HG03108 (cell line): ENCODE measurements around the gene INPP5K.
"Not testable (repeated sequence)": the region's sequence is repeated elsewhere in the genome, so short reads cannot be mapped to it uniquely, and the experiment has no call there.

Experiments used
- ATAC-seq: cut with Tn5 transposase; IDR thresholded peaks from one replicate; pipeline ENCODE4 v1.9.1; 2021; ENCODE audit warnings: moderate library complexity; ENCODE audit not compliant: unreplicated experiment

INPP5K gene

DNA sequence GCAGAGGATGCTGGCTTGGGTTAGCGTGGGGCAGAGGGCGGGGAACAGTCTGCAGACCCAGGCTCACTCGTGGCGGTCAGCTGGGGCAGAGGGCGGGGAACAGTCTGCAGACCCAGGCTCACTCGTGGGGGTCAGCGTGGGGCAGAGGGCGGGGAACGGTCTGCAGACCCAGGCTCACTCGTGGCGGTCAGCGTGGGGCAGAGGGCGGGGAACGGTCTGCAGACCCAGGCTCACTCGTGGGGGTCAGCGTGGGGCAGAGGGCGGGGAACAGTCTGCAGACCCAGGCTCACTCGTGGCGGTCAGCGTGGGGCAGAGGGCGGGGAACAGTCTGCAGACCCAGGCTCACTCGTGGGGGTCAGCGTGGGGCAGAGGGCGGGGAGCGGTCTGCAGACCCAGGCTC lies 7.7 kb downstream of the INPP5K start:
- ATAC-seq, result not testable (repeated sequence)

DNA sequence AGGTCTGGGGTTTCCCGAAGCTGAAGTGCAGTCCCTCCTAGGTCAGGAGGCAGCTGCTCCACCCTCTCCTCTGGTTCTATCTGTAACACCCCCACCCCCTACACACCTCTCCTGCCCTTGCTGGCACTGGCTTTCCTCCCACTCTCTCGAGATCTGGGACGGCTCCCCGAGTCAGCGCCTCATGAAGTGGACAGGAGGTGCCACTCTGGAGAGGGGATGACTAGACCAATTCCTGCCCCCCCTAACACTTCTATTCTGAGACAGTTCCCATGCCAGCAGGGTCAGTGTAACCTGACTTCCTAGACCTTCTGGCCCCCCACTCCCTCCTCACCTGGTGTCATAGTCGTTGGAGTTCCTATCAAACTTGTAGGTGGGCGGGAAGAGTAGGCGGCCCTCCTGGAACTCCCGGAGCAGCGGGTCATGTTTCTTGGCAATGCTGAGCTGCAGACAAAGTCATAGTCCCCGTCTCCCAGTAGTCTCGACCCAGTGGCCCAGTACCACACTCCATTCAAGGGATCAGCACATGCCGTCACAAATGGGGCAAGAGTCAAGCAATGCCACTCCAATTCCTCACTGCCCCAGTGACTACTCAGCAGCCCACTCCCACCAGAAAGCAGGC lies 9.7 kb downstream of the INPP5K start:
- ATAC-seq, result no peak

DNA sequence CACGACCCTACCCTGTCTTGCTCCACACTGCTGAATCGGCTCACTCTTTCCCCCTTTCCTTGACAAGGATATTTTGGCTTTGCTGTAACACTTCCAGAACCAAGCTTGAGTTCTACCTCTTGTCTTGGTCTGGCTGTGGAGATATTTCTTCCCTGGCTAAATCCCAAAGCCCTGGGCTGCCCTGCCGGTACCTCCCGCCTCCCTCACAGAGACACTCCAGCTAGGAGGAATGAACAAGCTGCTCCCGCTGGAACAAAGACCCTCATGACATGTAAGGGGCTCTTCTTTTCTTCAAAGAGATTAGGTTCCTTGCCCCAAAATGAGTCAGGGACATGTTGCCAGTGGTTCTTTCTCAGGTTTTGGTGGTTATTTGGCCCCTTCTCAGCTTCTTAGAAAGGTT lies 10.8 kb downstream of the INPP5K start:
- no peak for ATAC-seq

DNA sequence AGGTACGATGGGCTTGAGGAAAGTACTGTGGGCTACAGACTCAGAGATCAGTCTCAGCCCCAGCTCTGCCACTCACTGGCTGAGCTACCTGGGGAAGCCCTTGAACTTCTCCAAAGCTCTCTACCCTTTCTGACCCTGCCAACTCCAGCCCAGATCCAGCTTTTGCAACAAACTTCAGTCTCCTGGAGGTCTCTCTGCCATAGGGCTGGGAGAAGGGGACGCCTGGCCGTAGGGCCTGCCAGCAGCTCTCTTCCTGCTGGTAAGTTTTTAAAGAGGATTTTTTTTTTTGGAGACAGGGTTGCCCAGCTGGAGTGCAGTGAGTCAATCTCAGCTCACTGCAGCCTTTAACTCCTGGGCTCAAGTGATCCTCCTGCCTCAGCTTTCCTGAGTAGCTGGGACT lies 11.5 kb downstream of the INPP5K start:
- no peak for ATAC-seq

DNA sequence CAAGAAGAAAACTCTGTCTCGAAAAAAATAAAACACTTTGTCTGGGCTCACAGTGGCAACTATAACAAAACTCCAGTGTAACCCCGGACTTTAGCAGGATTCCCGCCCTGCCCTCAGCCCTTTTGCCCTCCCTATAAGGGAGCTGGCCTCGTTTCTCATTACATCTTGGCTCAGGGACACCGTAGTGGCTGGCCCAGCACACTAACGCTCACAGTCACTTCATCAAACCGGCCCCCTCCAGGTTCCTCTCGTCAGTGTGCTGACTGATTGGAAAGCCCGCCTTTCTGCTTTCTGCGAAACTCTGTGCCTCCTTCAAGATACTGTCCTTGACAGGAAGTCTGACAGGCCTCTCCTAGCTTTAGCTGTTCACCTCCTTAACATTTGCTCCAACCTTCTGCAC lies 12.7 kb downstream of the INPP5K start:
- ATAC-seq, result no peak

DNA sequence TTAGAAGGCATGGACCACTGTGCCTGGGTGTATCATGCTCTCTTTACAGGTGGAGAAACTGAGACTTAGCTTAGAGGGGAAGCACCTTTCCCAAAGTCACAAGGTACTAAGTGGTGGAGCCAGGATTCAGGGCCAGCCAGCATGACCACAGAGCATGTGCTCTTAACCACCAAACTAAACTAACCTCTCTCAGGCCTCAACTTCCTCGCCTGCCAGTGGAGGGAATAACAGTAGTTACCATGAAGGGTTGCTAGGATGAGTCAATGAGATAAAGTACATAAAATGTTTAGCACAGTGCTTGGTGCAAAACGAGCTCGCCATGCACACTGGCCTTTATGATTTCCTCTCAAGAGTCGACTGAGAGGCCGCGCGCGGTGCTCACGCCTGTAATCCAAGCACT lies 17.5 kb downstream of the INPP5K start:
- no peak for ATAC-seq

DNA sequence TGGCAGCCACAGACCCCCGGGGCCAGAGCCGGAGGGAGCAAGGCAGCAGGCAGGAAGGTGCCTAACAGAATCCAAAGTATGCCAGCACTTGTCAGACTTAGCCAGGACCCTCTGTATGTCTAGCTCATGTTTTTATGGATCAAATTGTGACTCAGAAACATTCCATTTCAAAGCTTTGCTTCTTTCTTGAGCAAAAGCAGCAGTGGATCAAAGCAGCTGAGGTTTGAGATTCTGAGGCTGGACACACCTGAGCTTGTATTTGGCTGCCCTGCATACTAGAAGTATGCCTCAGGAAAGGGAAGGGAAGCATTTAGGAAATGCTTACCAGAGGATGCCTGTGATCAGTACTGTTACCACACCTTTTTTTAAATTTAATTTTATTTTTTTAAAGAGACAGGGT lies 18.2 kb downstream of the INPP5K start:
- ATAC-seq, result no peak

DNA sequence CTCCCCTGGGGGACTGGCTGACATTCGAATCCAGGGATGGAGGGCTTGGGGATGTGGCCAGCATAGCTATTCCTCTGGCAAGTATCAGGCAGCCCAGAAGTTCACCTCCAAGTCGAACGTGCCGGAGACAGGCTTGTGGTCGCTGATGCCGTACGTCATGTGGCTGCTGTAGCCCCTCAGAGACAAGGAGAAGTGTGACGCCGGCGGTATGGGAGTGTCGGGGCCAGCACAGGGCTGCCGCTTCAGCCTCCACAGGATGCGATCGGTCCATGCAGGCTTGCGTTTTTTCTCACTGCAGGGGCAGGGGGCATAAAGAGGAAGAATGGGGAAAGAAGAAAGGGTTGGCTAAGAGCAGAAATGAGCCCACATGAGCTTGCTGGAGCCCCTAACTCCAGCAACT lies 18.6 kb downstream of the INPP5K start:
- no peak for ATAC-seq

DNA sequence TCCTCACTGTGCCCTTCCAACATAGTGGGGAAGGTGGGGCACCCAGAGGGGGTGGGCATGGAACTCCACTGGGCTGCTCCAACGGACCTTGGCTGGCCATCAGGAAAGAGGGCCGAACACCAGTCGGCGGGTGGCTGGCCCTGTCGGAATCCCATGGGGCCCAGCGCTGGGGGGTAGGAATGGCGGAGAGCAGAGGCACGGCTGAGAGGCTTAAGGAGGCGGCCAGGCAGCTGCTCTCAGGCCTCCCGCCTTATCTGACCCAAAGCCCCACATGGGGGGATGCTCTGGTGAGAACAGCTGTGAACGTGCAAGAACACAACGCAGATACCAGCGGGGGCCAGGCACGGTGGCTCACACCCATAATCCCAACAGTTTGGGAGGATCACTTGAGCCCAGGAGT lies 19.5 kb downstream of the INPP5K start:
- no peak for ATAC-seq

DNA sequence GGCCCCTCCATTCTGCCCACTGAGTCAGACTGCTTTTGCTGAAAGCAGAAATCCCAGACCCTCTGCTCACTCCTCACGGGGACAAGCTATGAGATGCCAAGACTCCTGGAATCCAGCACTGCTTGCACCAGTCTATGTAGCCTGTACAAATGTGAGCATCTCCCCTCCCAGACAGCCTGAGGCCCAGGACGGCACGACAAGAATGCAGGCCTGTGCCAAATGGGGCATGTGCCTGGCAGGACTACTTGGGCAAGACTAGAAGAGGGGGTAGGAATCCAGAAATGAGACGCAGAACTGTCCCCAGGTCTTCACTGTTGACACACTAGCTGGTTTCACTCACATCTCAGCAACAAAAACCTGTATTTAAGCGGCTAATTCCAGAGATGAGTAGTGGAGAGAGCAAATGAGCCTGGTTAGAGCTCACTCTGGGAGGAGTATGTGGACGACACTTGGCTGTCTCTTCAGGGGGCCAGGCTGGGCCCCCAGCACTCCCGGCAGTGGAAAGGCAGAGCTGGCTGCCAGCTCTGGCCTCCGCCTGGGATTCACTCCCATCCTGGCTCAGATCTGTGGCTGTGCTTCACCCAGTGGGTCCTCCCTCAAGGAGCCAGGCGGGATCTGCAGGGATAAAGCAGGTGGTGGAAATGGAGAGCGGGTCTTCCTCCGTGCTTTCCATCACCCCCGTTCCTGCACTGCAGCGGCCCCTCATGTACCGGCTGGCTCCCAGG lies 21.0 kb downstream of the INPP5K start:
- ATAC-seq, result no peak

DNA sequence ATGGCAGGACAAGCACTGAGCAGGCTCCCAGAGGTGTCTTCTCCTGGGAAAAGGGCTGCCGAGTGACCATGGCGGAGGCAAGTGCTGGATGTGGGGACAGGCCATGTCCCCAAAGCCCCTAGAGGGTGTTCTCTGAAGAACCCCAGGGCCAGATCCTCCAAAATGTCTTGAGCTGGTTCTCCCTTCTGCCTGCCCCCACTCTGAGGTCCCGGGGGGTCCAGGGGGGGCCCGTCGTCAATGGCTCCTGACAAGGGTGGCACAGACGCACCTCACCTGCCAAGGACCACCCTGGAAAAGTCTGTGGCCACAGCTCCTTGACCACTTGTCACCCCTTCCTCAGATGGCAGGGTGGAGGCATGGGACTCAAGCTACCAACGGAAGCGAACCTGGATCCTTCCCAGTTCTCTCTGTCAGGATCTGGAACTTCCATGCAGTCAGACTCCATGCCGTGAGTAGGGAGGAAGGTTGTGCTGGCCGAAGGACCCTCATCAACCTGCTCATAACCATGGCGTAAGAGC lies 21.6 kb downstream of the INPP5K start:
- ATAC-seq, result no peak

DNA sequence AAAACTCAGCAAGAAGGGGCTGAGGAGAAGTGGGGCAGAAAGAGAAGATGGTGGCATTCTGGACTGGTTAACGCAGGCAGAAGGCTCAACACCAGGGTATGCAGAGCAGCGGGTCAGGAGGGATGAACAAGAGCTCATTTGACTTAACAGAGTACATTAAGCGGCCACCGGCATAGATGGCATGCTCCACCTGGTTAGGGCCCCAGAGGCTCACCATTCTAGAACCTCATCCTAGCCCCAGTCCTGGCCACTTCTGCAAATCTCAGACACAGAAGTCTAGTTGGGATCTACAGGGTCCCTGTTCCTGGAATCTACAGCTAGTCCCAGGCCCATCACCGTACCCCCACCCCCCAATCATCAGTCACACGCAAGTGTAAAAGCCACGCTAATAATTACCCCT lies 22.2 kb downstream of the INPP5K start:
- no peak for ATAC-seq

DNA sequence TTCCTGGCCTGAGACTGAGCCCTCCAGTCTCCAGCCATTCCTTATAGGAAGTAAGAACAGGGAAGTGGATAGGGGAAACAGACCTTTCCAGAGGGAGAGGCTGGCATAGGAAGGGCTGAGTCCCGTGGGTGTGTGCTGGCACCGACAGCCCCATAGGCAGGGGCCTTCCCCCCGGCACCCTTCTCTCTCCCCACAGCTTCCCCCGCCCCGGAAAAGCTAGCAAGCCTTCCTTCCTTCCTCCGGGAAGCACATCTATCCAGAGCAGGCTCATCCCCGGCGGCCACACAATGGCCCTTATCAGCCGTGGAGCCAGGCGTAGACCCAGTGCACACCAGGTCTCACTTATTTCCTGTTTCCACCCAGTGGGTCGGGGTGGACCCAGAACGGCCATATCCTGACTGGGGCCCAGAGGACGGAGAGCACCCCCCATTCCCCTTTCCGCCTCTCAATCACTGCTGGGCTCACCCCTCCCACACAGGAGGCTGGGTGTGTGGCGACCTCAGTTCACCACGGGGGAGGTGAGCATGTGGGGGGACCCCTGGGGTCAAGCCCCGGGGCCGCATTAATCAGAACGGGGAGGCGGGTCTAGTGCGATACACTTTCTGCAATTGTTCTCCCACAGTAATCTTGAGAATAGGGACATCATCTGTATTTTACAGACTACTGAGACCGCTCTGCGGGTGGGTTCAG lies 23.0 kb downstream of the INPP5K start:
- ATAC-seq, result no peak

DNA sequence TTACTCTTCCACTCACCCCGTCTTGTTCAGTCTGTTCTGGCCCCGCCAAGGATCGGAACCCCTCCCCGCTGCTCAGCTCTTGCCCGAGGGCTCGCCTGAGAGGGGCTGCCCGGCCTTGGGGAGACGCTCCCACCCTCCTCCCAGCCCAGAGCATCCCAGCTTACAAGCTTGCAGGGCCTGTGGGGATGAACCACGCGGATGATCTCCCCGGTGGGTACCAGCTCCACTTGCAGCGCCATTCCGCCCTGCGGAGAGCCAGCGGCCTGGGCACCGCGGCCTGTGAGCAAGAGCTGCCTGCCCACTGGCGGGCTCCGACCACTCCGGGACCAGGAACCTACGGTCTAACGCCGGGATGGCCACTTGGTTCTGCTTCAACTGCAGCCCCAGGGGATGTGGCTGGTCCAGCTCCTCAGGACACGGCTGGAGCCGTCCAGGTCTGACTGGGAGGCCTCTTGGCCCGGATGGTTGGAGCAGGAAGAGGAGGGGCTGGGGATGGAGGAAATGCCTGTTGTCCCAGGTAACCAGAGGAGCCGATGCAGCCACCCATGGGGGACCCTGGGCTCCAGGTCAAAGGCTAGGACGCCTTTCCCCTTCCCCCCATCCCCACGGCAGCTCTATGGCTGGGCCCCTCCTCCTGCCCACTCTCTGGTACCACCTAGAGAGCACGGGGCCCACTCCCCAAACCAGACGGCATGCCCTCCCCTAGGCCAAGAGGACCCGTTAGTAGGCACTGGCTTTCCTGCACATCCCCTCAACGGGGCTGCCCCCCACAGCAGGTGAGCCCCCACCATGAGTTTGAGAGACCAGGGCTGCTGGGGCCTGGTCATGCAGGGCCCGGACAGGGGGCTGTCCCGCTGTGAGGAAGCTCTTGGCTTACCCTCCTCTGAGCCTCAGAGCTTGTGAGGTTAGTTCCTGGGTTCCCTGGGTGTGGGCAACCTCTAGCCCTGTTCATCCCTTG lies 23.9 kb downstream of the INPP5K start, which contains the start of gene MYO1C:
Gene MYO1C, minus strand, starts transcription at position 438 of the 958 bp plus-strand sequence. Its CDS starts 199 bp downstream, at position 239.
- no peak for ATAC-seq

DNA sequence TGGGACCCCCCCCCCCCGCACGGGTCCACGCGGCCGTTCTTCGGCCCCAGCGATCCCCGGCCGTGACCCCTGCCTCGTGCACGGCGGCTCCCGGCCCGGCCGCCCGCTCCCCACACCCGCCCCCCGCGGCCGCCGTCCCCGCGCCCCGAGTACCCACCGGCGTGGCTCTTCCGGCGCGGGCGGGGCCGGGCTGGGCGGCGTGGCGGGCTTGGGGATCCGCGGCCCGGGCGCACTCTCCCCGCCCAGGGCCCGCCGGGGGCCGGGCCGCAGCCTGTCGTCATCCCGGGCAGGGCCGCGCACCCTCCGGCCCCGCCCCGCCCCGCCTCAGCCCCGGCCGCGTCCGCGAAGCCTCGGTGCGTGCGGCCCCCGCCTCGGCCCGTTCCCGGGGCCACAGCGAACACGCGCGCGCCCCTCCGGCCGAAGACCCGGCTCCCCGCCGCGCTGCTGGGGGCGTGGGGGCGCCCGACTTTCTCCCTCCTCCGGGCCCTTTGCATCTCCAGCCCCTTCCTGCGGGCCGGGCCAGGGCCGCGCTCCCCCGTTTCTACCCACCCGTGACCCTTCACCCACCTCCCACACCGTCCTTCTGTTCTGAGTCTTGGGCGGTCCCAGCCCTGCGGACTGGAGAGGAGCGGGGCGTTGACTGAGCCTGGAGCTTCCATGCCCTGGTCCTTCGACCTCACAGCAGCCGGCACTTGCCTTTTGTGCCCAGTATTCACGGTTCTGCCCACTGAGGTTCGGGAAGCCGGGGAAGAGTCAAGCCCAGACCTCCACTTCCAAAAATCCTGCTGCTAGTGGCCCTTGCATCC lies 24.8 kb downstream of the INPP5K start:
- peak; percentile 25 for ATAC-seq

DNA sequence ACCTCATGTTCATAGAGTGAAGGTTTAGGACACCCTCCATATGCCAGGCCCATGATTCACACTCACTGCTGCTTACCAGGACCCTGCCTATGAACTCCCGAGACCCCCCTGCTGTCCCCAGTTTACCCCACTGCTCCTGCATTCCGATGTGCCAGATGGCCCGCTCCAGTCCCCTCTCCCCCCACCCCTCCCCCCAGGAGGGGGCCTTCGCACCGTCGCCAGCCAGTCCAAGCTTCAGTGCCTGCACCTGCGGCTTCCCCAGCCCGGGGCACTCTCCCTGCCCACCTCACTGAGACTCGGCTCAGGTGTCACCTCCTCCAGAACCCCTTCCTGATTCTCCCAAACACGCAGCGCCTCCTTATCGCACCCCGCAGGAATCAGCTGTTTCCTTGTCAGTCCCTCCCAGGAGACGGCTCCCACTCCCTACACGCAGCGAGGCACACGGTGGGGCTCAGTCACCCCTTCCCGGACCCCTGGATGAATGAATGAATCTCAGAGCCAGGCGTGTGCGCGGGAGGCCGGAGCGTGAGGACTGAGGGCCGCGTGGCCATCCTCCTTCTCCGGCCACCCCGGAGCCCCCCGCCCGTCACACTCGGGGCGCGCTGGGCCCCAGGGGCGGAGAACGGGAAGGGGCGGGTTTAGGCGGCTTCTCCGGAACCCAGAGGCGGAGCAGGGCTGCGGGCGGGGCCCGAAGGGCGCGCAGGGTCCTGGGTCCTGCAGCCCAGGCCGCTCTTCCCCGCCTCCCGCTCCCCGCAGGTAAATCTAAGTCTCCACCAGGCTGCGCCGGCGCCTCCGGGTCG lies 25.6 kb downstream of the INPP5K start:
- ATAC-seq, result peak; percentile 37

DNA sequence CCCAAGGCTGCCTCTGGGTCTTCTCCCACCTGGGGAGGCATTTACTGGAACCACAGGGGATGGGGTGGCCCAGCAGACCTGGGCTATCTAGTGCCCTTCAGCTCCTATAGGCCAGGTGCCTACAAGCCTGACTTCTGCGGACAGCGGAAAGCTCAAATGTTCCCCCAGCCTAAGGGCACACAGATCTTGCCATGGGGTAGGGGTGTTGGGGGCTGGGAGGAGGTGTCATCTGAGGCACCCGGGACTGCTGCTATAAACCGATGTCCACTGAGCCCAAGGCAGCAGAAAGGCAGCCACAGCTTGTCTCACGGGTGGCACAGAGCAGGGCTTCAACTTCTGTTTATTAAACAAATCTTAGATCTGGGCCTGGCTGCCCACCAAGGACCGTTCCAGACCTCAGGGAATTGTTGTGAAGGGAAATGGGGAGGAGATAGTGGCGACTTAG lies 27.6 kb downstream of the INPP5K start:
- no peak for ATAC-seq

DNA sequence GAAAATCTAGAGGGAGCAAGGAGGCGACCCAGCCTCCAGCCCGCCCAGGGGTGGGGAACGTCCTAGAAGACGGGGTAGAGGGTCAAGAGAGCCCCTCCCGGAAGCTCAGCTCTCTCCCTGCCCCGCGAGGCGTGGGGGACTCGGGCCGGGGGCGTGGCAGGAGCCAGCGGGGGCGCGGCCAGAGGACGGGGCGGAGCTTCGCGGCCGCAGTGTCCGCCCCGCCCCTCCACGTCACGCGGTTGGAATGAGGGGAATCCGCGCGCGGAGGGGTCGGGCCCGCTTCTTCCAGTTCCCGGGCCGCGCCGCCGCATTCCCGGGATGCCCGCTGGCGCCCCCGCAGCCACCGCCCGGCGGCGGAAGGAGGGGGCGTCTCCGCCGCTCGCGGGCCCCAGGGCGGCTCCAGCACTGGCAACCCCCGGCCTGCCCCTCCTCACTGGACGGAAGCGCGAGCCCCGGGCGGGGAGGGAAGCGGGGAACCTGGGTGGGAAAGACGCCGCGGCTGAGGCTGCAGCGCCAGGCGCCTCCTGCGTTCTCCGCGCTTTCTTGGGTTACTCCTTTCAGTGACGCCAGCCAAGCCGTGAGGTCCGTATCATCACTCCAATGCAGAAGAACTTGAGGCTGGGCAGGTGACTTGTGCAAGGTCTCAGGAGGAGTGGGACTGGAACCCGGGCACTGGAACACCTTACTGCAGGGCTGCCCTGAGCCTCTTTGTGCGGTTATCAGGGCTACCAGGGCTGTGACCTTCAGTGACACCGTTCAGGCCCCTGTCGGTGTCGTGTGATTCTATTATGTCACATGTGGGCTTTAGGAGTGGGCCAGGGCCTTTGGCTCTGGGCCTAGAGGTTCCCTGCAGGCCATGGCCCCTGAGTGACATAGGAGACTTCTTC lies 28.2 kb downstream of the INPP5K start:
- peak; percentile 30 for ATAC-seq
